ENCODE measurements around the gene ZDHHC22.
A peak's percentile ranks its signal among the peaks of the same experiment; 100 is the strongest.

Gene ZDHHC22

DNA sequence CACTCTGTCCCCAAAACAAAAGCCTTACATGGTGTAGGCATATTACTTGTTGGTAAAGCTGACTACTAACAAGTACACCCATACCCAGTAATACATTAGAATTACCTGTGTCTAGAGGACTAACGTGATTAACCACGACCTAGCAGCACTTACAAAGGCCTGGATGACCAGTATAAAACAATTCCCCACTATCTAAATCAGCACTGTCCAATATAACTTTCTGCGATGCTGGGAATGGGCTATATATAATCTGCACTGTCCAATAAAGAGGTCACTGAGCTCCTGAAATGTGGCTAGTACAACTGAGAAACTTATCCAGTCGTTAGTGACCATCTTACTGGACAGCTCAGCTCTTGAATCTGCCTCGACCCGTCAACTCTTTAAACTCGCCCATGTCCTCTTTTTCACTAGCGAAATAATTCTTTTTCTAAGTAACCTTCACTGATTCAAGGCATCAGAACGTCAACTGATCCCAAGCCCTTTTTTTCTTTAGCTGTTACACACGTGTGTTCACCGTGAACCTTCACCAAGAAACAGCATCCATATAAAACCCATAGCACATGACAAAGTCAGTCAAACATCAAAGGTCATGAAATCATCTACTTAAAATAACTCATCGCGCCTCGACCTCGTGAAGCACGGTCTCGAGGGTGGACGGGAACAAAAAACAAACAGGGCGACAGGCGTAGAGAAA, 44.4 kb downstream of the ZDHHC22 start:
- Histone ChIP-seq H3K9ac (ENCODE audit: low read length) (peak overlapping the region; percentile 77), H3K4me2 (ENCODE audit: low read length) (peak overlapping the region; percentile 93), H3K79me2 (ENCODE audit: insufficient read depth, low read length) (peaks cover 9% of the 10 kb centered on the region; the same call in 1 of the 2 replicates), H3K36me3 (ENCODE audit: insufficient read depth, low read length) (peaks cover under 1% of the 10 kb centered on the region; the same call in 1 of the 2 replicates), H3K9me3 (ENCODE audit: low read length) (no peaks in the 10 kb centered on the region), H3K4me3 (ENCODE audit: low read depth, low read length, poor library complexity, severe bottlenecking) (peak overlapping the region; percentile 77), H3K9me2 (ENCODE audit: low read depth, low read length) (no peaks in the 10 kb centered on the region), H3F3A (ENCODE audit: insufficient read depth, low read length) (0 out of 2 replicates have a peak, but pooled peaks cover 5% of the 10 kb centered on the region), H3K27me3 (ENCODE audit: insufficient read depth, low read length) (no peaks in the 10 kb centered on the region), H2AFZ (ENCODE audit: low read length) (no peak overlapping the region), H4K20me1 (ENCODE audit: insufficient read depth, low read length) (no peaks in the 10 kb centered on the region), H3K27ac (ENCODE audit: low read depth, low read length, poor library complexity, severe bottlenecking) (peak overlapping the region; percentile 51), H3K4me1 (ENCODE audit: insufficient read depth, low read length, severe bottlenecking) (peaks cover 45% of the 10 kb centered on the region)
- no peak for TF ChIP-seq EZH2 (IDR thresholded peaks at IDR 0.05; ENCODE audit: borderline replicate concordance, low read length)
- TF ChIP-seq, protein P1, sequence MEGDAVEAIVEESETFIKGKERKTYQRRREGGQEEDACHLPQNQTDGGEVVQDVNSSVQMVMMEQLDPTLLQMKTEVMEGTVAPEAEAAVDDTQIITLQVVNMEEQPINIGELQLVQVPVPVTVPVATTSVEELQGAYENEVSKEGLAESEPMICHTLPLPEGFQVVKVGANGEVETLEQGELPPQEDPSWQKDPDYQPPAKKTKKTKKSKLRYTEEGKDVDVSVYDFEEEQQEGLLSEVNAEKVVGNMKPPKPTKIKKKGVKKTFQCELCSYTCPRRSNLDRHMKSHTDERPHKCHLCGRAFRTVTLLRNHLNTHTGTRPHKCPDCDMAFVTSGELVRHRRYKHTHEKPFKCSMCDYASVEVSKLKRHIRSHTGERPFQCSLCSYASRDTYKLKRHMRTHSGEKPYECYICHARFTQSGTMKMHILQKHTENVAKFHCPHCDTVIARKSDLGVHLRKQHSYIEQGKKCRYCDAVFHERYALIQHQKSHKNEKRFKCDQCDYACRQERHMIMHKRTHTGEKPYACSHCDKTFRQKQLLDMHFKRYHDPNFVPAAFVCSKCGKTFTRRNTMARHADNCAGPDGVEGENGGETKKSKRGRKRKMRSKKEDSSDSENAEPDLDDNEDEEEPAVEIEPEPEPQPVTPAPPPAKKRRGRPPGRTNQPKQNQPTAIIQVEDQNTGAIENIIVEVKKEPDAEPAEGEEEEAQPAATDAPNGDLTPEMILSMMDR (IDR thresholded peaks at IDR 0.05; ENCODE audit: low read length) = no peak

DNA sequence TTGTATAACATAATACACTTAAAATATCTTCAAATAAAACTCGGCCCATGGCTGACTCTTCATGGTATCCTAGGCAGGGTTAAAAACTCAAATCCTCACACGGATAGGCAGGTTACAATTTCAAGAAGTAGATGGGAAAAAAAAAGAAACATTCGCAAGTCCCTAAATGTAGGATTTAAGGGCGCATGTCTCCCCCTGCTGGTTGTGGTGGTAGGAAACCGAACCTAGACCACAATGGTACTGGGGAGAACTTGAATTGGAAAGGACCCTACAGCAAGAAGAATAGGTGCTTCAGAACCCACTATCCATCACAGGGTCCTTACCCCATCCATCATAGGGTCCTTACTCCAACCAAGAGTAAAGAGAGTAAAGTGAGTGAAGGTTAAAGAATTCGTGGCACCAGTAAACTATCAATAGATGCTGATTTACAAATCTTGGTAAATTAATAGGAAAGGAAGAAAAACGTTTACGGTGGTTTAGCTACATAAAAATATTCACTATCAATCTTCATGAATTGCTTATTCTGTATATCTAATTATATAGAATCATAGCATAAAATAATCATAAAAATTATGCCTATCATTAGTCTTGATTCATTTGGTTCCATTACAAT, 46.8 kb downstream of the ZDHHC22 start:
- Histone ChIP-seq H2AFZ (ENCODE audit: low read length) (no peak overlapping the region), H3K36me3 (ENCODE audit: insufficient read depth, low read length) (no peaks in the 10 kb centered on the region), H4K20me1 (ENCODE audit: insufficient read depth, low read length) (no peaks in the 10 kb centered on the region), H3K4me2 (ENCODE audit: low read length) (no peak overlapping the region), H3K9ac (ENCODE audit: low read length) (no peak overlapping the region), H3K4me3 (ENCODE audit: low read depth, low read length, poor library complexity, severe bottlenecking) (no peak overlapping the region), H3K79me2 (ENCODE audit: insufficient read depth, low read length) (peaks cover 5% of the 10 kb centered on the region; the same call in 1 of the 2 replicates), H3K27me3 (ENCODE audit: insufficient read depth, low read length) (no peaks in the 10 kb centered on the region; the same call in 1 of the 2 replicates), H3K9me3 (ENCODE audit: low read length) (peaks cover 10% of the 10 kb centered on the region; the same call in 1 of the 2 replicates), H3K9me2 (ENCODE audit: low read depth, low read length) (no peaks in the 10 kb centered on the region), H3F3A (ENCODE audit: insufficient read depth, low read length) (0 out of 2 replicates have a peak, but pooled peaks cover 5% of the 10 kb centered on the region), H3K27ac (ENCODE audit: low read depth, low read length, poor library complexity, severe bottlenecking) (no peak overlapping the region), H3K4me1 (ENCODE audit: insufficient read depth, low read length, severe bottlenecking) (peaks cover 21% of the 10 kb centered on the region)
- TF ChIP-seq, protein P1 (IDR thresholded peaks at IDR 0.05; ENCODE audit: low read length) = peak; percentile 86
- no peak for TF ChIP-seq EZH2 (IDR thresholded peaks at IDR 0.05; ENCODE audit: borderline replicate concordance, low read length)

DNA sequence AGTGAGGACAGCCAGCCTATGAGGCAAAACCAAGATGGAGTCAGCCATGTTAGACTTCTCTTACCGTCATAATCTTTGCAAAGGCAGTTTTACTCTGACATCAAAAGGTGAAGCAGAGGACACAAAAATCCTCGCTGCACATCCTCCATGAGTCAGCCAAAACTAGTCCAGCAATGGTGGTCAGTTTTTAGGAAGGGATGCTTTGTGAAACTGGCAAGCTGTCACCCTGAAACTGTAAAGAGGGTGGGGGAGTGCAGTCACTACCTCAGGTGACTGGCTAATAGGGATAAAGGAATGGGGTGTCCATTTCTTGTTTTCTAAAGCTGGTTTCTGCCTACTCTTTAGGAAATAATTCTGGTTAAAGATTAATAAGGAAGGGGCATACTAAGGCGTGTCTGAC, 48.9 kb downstream of the ZDHHC22 start:
- H3K79me2 ChIP-seq (ENCODE audit: insufficient read depth, low read length) = no peaks in the 10 kb centered on the region
- no peaks in the 10 kb centered on the region for H3K36me3 ChIP-seq (ENCODE audit: insufficient read depth, low read length)
- H2AFZ ChIP-seq (ENCODE audit: low read length) = no peak overlapping the region
- no peaks in the 10 kb centered on the region for H4K20me1 ChIP-seq (ENCODE audit: insufficient read depth, low read length)
- 0 out of 2 replicates have a peak, but pooled peaks cover 5% of the 10 kb centered on the region for H3F3A ChIP-seq (ENCODE audit: insufficient read depth, low read length)
- no peak overlapping the region for H3K4me2 ChIP-seq (ENCODE audit: low read length)
- peaks cover 10% of the 10 kb centered on the region; the same call in 1 of the 2 replicates for H3K9me3 ChIP-seq (ENCODE audit: low read length)
- peaks cover 10% of the 10 kb centered on the region for H3K4me1 ChIP-seq (ENCODE audit: insufficient read depth, low read length, severe bottlenecking)
- H3K27me3 ChIP-seq (ENCODE audit: insufficient read depth, low read length) = no peaks in the 10 kb centered on the region; the same call in 1 of the 2 replicates
- H3K4me3 ChIP-seq (ENCODE audit: low read depth, low read length, poor library complexity, severe bottlenecking) = no peak overlapping the region
- no peak overlapping the region for H3K27ac ChIP-seq (ENCODE audit: low read depth, low read length, poor library complexity, severe bottlenecking)
- TF ChIP-seq, protein P1 (IDR thresholded peaks at IDR 0.05; ENCODE audit: low read length) = no peak
- TF ChIP-seq EZH2 (IDR thresholded peaks at IDR 0.05; ENCODE audit: borderline replicate concordance, low read length) = no peak
- no peaks in the 10 kb centered on the region for H3K9me2 ChIP-seq (ENCODE audit: low read depth, low read length)
- no peak overlapping the region for H3K9ac ChIP-seq (ENCODE audit: low read length)

Data from OCI-LY1 (cell line).